KMS-11 (cell line): Measurements from ENCODE around the gene PLXNB2.

Experiments
- H2AFZ ChIP-seq: fragments of 200-600 bp; sonication (generic); 2 replicates; pipeline ENCODE4 v1.6.1; 2016; ENCODE audit warnings: antibody characterized with exemption, mixed run types, low read depth
- H3K27ac ChIP-seq: fragments of 200-600 bp; sonication (generic); 2 replicates; pipeline ENCODE4 v1.6.1; 2016; ENCODE audit warnings: mild to moderate bottlenecking, mixed run types
- H3K27me3 ChIP-seq: fragments of 200-600 bp; sonication (generic); 2 replicates; pipeline ENCODE4 v1.6.1; 2017; ENCODE audit warnings: mild to moderate bottlenecking, low read depth, mixed run types, moderate library complexity; ENCODE audit not compliant: insufficient read depth
- H3K36me3 ChIP-seq: fragments of 200-600 bp; sonication (generic); 2 replicates; pipeline ENCODE4 v1.6.1; 2017; ENCODE audit warnings: mild to moderate bottlenecking, mixed run types; ENCODE audit not compliant: insufficient read depth
- H3K4me1 ChIP-seq: fragments of 200-600 bp; sonication (generic); 2 replicates; pipeline ENCODE4 v1.6.1; 2016; ENCODE audit warnings: mild to moderate bottlenecking, low read depth, mixed run types; ENCODE audit not compliant: poor library complexity, severe bottlenecking
- H3K4me2 ChIP-seq: fragments of 200-600 bp; sonication (generic); 2 replicates; pipeline ENCODE4 v1.7.0; 2016; ENCODE audit warnings: mild to moderate bottlenecking, mixed run types
- H3K4me3 ChIP-seq: fragments of 200-600 bp; sonication (generic); IDR thresholded peaks from 2 replicates; pipeline ENCODE4 v1.6.1; 2017; ENCODE audit warnings: low read depth, low read length, mixed read lengths; ENCODE audit not compliant: insufficient read depth
- H3K79me2 ChIP-seq: fragments of 200-600 bp; sonication (generic); 2 replicates; pipeline ENCODE4 v1.6.1; 2016; ENCODE audit warnings: low read depth, mixed run types; ENCODE audit not compliant: insufficient read depth
- H3K9ac ChIP-seq: fragments of 200-600 bp; sonication (generic); 2 replicates; pipeline ENCODE4 v1.6.1; 2016; ENCODE audit warnings: mild to moderate bottlenecking, mixed run types
- H4K20me1 ChIP-seq: fragments of 200-600 bp; sonication (generic); 2 replicates; pipeline ENCODE4 v1.6.1; 2016; ENCODE audit warnings: mild to moderate bottlenecking, mixed run types; ENCODE audit not compliant: insufficient read depth
- CTCF ChIP-seq: fragments of 200-600 bp; sonication (generic); conservative IDR thresholded peaks from 2 replicates; pipeline ENCODE4 v1.6.1; 2017; ENCODE audit warnings: low read depth, mild to moderate bottlenecking, antibody characterized with exemption, low read length, moderate library complexity, mixed read lengths

The PLXNB2 gene

GRCh38 chr22:50289151-50289941 is 18.1 kb downstream of the PLXNB2 start:
- Histone ChIP-seq H3K4me3 (no peak overlapping the region), H3K36me3 (no peaks in the 10 kb centered on the region), H4K20me1 (no peaks in the 10 kb centered on the region), H3K4me2 (no peak overlapping the region), H3K4me1 (no peaks in the 10 kb centered on the region), H3K79me2 (no peaks in the 10 kb centered on the region), H2AFZ (no peak overlapping the region), H3K9ac (no peak overlapping the region), H3K27me3 (no peaks in the 10 kb centered on the region), H3K27ac (no peak overlapping the region)
- TF ChIP-seq CTCF = no peak

DNA sequence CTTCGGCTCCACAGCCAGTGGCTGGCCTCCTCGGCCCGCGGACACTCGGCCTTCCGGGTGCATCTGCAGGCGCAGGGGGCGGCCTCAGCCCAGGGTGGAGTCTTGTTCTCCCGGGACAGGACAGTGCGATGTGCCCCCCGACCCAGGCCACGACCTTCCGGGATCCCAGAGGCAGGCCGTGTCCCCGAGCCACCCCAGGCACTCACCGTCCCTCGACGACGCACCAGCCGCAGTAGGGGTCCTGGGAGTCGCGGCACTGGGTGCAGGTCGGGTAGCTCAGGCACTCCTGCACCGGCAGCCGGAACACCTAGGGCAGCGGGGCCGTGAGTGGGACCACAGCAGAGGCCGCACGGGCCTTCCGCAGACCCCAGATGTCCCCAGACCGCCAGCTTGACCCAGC is 19.7 kb downstream of the PLXNB2 start:
- H2AFZ ChIP-seq = no peak overlapping the region
- H3K27me3 ChIP-seq = no peaks in the 10 kb centered on the region
- H4K20me1 ChIP-seq = no peaks in the 10 kb centered on the region
- no peaks in the 10 kb centered on the region for H3K4me1 ChIP-seq
- no peak overlapping the region for H3K9ac ChIP-seq
- H3K27ac ChIP-seq = no peak overlapping the region
- H3K36me3 ChIP-seq = no peaks in the 10 kb centered on the region
- H3K4me3 ChIP-seq = no peak overlapping the region
- H3K79me2 ChIP-seq = no peaks in the 10 kb centered on the region
- no peak for TF ChIP-seq CTCF
- no peak overlapping the region for H3K4me2 ChIP-seq

DNA sequence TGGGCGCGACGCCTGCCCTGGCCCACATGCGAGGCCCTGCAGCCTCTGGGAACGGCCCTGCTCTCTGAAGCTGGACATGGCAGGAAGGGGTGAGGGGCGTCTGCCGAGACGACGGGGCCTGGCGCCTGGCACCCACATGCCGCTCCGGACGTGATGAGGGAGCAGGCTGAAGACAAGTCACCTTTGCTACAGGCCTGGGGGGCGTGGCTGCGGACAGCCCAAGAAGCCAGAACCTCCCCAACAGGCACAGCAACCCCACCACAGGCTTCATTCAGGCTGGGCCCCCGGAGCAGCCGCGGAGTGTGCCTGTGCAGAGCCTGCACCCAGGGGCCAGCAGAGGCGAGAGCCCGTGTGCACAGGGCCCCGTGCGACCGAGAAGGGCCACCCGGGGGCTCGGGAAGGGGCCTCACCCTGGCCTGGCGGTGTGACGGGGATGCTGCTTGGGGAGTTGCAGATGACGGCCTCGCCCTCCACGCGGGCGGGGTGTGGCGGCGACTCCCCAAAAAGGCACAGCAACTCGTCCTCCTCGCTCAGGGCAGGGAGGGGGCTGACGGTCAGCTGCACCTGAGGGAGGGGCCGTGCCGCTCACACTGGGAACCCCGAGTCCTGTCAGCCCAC is 20.6 kb downstream of the PLXNB2 start:
- H3K79me2 ChIP-seq = no peaks in the 10 kb centered on the region
- no peak overlapping the region for H3K4me2 ChIP-seq
- no peak overlapping the region for H2AFZ ChIP-seq
- no peaks in the 10 kb centered on the region for H3K27me3 ChIP-seq
- H3K36me3 ChIP-seq = no peaks in the 10 kb centered on the region
- H3K9ac ChIP-seq = no peak overlapping the region
- H4K20me1 ChIP-seq = no peaks in the 10 kb centered on the region
- H3K4me3 ChIP-seq = no peak overlapping the region
- no peaks in the 10 kb centered on the region for H3K4me1 ChIP-seq
- TF ChIP-seq CTCF = no peak
- no peak overlapping the region for H3K27ac ChIP-seq

DNA sequence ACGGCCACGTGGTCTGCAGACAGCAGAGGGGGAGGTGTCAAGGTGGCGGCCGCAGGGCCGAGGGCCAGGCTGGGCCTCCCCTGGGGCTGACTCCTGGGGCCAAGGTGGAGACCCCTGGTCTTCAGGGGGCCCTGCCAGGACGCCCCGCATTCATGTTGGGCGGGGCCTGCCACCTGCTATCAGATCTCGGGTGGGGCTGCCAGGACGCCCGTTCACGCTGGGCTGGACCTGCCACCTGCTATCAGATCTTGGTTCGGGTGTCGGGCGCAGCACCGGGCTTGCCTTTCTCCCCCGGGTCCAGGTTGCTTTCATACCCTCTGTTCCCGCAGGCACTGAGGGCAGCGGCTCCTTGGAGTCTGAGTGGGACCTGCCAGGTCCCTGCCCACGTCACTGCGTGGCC is 21.2 kb downstream of the PLXNB2 start:
- H3K4me1 ChIP-seq = no peaks in the 10 kb centered on the region
- no peaks in the 10 kb centered on the region for H3K36me3 ChIP-seq
- H3K27ac ChIP-seq = no peak overlapping the region
- no peak overlapping the region for H3K4me2 ChIP-seq
- H3K4me3 ChIP-seq = no peak overlapping the region
- H3K79me2 ChIP-seq = no peaks in the 10 kb centered on the region
- no peaks in the 10 kb centered on the region for H3K27me3 ChIP-seq
- no peak overlapping the region for H3K9ac ChIP-seq
- H2AFZ ChIP-seq = no peak overlapping the region
- TF ChIP-seq CTCF = no peak
- no peaks in the 10 kb centered on the region for H4K20me1 ChIP-seq
